H9 (cell line): Measurements from ENCODE around the gene MBOAT2. TPM values are rescaled to one million over a fixed set of nuclear protein-coding genes. Genes with fewer than 3 reads are reported as not detected.

Source experiments
- DNase-seq: peaks from one replicate; pipeline ENCODE4 v3.0.0-alpha.2; 2017
- H2AFZ ChIP-seq: one replicate; pipeline ENCODE4 v1.6.1; 2013; ENCODE audit warnings: mild to moderate bottlenecking, low read length, control low read depth, moderate library complexity
- H2AK5ac ChIP-seq: 2 replicates; pipeline ENCODE4 v1.6.1; 2013; ENCODE audit warnings: low read length, control low read depth, mixed read lengths; ENCODE audit not compliant: insufficient read length
- H2BK120ac ChIP-seq: one replicate; pipeline ENCODE4 v1.6.1; 2013; ENCODE audit warnings: low read depth, mild to moderate bottlenecking, low read length, control low read depth, inconsistent platforms; ENCODE audit not compliant: poor library complexity, severe bottlenecking
- H2BK12ac ChIP-seq: 2 replicates; pipeline ENCODE4 v1.6.1; 2013; ENCODE audit warnings: low read length, control low read depth, mixed read lengths, low read depth; ENCODE audit not compliant: insufficient read length
- H2BK15ac ChIP-seq: 2 replicates; pipeline ENCODE4 v1.6.1; 2013; ENCODE audit warnings: low read depth, low read length, control low read depth
- H2BK20ac ChIP-seq: one replicate; pipeline ENCODE4 v1.6.1; 2013; ENCODE audit warnings: low read depth, mild to moderate bottlenecking, low read length, control low read depth, inconsistent platforms; ENCODE audit not compliant: poor library complexity, severe bottlenecking
- H2BK5ac ChIP-seq: 2 replicates; pipeline ENCODE4 v1.6.1; 2013; ENCODE audit warnings: low read length, control low read depth, mixed read lengths; ENCODE audit not compliant: insufficient read length
- H3K14ac ChIP-seq: 2 replicates; pipeline ENCODE4 v1.6.1; 2013; ENCODE audit warnings: low read length, control low read depth; ENCODE audit not compliant: insufficient read depth
- H3K18ac ChIP-seq: 2 replicates; pipeline ENCODE4 v1.6.1; 2013; ENCODE audit warnings: low read depth, mild to moderate bottlenecking, mixed read lengths, low read length, control low read depth; ENCODE audit not compliant: insufficient read length
- H3K23ac ChIP-seq: 2 replicates; pipeline ENCODE4 v1.6.1; 2013; ENCODE audit warnings: low read length, control low read depth, mixed read lengths, low read depth; ENCODE audit not compliant: insufficient read length
- H3K23me2 ChIP-seq: 2 replicates; pipeline ENCODE4 v1.6.1; 2013; ENCODE audit warnings: low read depth, mild to moderate bottlenecking, mixed read lengths, low read length, control low read depth; ENCODE audit not compliant: insufficient read length, poor library complexity, severe bottlenecking
- H3K27ac ChIP-seq: 2 replicates; pipeline ENCODE4 v1.5.1; 2013; ENCODE audit warnings: low read length, control low read depth, mixed read lengths, low read depth; ENCODE audit not compliant: insufficient read length
- H3K27me3 ChIP-seq: 2 replicates; pipeline ENCODE4 v1.6.1; 2013; ENCODE audit warnings: low read length, control low read depth, inconsistent platforms; ENCODE audit not compliant: insufficient read depth
- H3K4ac ChIP-seq: 2 replicates; pipeline ENCODE4 v1.6.1; 2013; ENCODE audit warnings: low read depth, mild to moderate bottlenecking, control low read depth, inconsistent platforms, low read length, moderate library complexity
- H3K4me1 ChIP-seq: 2 replicates; pipeline ENCODE4 v1.6.1; 2013; ENCODE audit warnings: low read length, control low read depth, inconsistent platforms; ENCODE audit not compliant: insufficient read depth
- H3K4me2 ChIP-seq: 2 replicates; pipeline ENCODE4 v1.6.1; 2013; ENCODE audit warnings: low read length, control low read depth, mixed read lengths; ENCODE audit not compliant: insufficient read length, insufficient read depth
- H3K56ac ChIP-seq: 2 replicates; pipeline ENCODE4 v1.6.1; 2013; ENCODE audit warnings: low read depth, mild to moderate bottlenecking, mixed read lengths, low read length, control low read depth; ENCODE audit not compliant: insufficient read length
- H3K79me1 ChIP-seq: 2 replicates; pipeline ENCODE4 v1.6.1; 2013; ENCODE audit warnings: low read depth, mild to moderate bottlenecking, moderate library complexity, low read length, control low read depth, inconsistent platforms; ENCODE audit not compliant: insufficient read depth, poor library complexity, severe bottlenecking
- H3K79me2 ChIP-seq: 2 replicates; pipeline ENCODE4 v1.6.1; 2013; ENCODE audit warnings: low read length, control low read depth, inconsistent platforms; ENCODE audit not compliant: insufficient read depth
- H3K9ac ChIP-seq: 2 replicates; pipeline ENCODE4 v1.6.1; 2013; ENCODE audit warnings: low read length, control low read depth, mixed read lengths; ENCODE audit not compliant: insufficient read length; ENCODE audit errors: extremely low read depth
- H3K9me3 ChIP-seq: one replicate; pipeline ENCODE4 v1.6.1; 2013; ENCODE audit warnings: low read depth, low read length, inconsistent platforms; ENCODE audit not compliant: control insufficient read depth
- H3T11ph ChIP-seq: one replicate; pipeline ENCODE4 v1.6.1; 2013; ENCODE audit warnings: mild to moderate bottlenecking, low read length, control low read depth, inconsistent platforms
- H4K20me1 ChIP-seq: one replicate; pipeline ENCODE4 v1.6.1; 2013; ENCODE audit not compliant: control insufficient read depth, insufficient read length, insufficient read depth
- H4K5ac ChIP-seq: 2 replicates; pipeline ENCODE4 v1.6.1; 2013; ENCODE audit warnings: low read depth, mild to moderate bottlenecking, mixed read lengths, low read length, control low read depth; ENCODE audit not compliant: insufficient read length
- H4K8ac ChIP-seq: replicated peaks from 2 replicates; pipeline ENCODE4 v1.6.1; 2013; ENCODE audit warnings: low read length, control low read depth, mixed read lengths, low read depth; ENCODE audit not compliant: insufficient read length
- H4K91ac ChIP-seq: 2 replicates; pipeline ENCODE4 v1.6.1; 2013; ENCODE audit warnings: low read depth, mild to moderate bottlenecking, moderate library complexity, mixed read lengths, low read length, control low read depth; ENCODE audit not compliant: insufficient read length
- H3K27ac Mint-ChIP-seq, 3 experiments: 2 replicates in 2 of 3; 3 replicates in 1 of 3; pipeline ENCODE4 v1.8.0; 2020 to 2021; ENCODE audit warnings: mixed read lengths in 3 of 3, mild to moderate bottlenecking in 1 of 3, moderate library complexity in 1 of 3
- H3K27me3 Mint-ChIP-seq: 2 replicates; pipeline ENCODE4 v1.8.0; 2021; ENCODE audit warnings: low read depth, mild to moderate bottlenecking, moderate library complexity, mixed read lengths
- H3K36me3 Mint-ChIP-seq, 3 experiments: 2 replicates in 2 of 3; 3 replicates in 1 of 3; pipeline ENCODE4 v1.8.0; 2020 to 2021; ENCODE audit warnings: low read depth in 3 of 3, mixed read lengths in 3 of 3; ENCODE audit not compliant: insufficient read depth in 1 of 3
- H3K4me1 Mint-ChIP-seq, 2 experiments: 2 replicates each; pipeline ENCODE4 v1.8.0; 2020; ENCODE audit warnings: mixed read lengths in 2 of 2
- H3K4me3 Mint-ChIP-seq, 2 experiments: 2 replicates in 1 of 2; 3 replicates in 1 of 2; pipeline ENCODE4 v1.8.0; 2020 to 2021; ENCODE audit warnings: mild to moderate bottlenecking in 2 of 2, mixed read lengths in 2 of 2, moderate library complexity in 1 of 2
- H3K9me3 Mint-ChIP-seq, 2 experiments: 2 replicates in 1 of 2; 3 replicates in 1 of 2; pipeline ENCODE4 v1.8.0; 2020; ENCODE audit warnings: mild to moderate bottlenecking in 2 of 2, mixed read lengths in 2 of 2, moderate library complexity in 1 of 2
- WGBS: extraction: QIAGEN DNeasy Blood & Tissue Kit; methylation state at CpG from one replicate; pipeline ENCODE4 v1.1.7; 2013; ENCODE audit warnings: missing lambda C conversion rate, low lambda C conversion rate, mixed read lengths; ENCODE audit not compliant: insufficient read length; ENCODE audit errors: extremely low coverage; 5-methylcytosine and 5-hydroxymethylcytosine counted together
- total RNA-seq: library from RNA; stranded (reverse); gene quantifications from 2 replicates; pipeline ENCODE4 v1.2.1, GENCODE V29; 2021
- TF ChIP-seq, protein P1 (sequence below): fragments of 200-600 bp; sonication (generic); conservative IDR thresholded peaks from 3 replicates; pipeline ENCODE4 v1.8.0; 2021; ENCODE audit warnings: antibody characterized with exemption, mild to moderate bottlenecking

MBOAT2 gene
- total RNA-seq, 1 experiment from 2014 or later = 20.2 TPM

DNA sequence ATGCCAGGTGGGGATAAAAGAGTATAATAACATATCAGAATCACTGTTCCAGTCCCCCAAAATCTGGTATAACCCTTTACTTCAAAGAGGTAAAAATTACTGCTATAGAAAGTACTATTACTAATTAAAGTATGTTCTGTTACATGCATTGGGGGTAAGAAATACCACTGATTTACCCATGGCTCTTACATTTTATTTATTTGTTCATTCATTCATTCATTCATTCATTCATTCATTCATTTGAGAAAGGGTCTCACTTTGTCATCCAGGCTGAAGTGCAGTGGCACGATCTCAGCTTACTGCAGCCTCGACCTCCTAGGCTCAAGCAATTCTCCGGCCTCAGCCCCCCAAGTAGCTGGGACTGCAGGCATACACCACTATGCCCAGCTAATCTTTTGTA is 74.4 kb downstream of the MBOAT2 start:
- H3K18ac ChIP-seq = no peak overlapping the region

More for the DNA sequence above, 74.4 kb downstream of the MBOAT2 start:
- Mint-ChIP-seq H3K4me1 (peaks cover 5 to 6% of the 10 kb centered on the region in 2 experiments), H3K27ac (no peak overlapping the region), H3K4me3 (no peak overlapping the region), H3K27me3 (no peaks in the 10 kb centered on the region), H3K36me3 (peaks cover 2 to 8% (median 4%) of the 10 kb centered on the region in 3 experiments; a peak in 4 of 7 replicates), H3K9me3 (no peaks in the 10 kb centered on the region)
- no peak overlapping the region for H2BK12ac ChIP-seq
- no peak overlapping the region for H4K5ac ChIP-seq
- H3K4me2 ChIP-seq = no peak overlapping the region
- H4K20me1 ChIP-seq = no peaks in the 10 kb centered on the region
- H2BK120ac ChIP-seq = no peak overlapping the region
- H3K4ac ChIP-seq = no peak overlapping the region
- no peak overlapping the region for H3T11ph ChIP-seq
- DNase-seq = no peak
- H2BK5ac ChIP-seq = no peak overlapping the region
- H2AK5ac ChIP-seq = no peak overlapping the region
- H3K14ac ChIP-seq = no peak overlapping the region
- H3K79me1 ChIP-seq = no peaks in the 10 kb centered on the region
- no peak overlapping the region for H4K91ac ChIP-seq
- H3K23me2 ChIP-seq = no peaks in the 10 kb centered on the region
- no peak overlapping the region for H2BK20ac ChIP-seq
- H4K8ac ChIP-seq = no peak overlapping the region
- H3K56ac ChIP-seq = no peak overlapping the region
- no CpG with 5 or more reads among the region's 3 CpGs for WGBS
- H3K79me2 ChIP-seq = no peaks in the 10 kb centered on the region
- TF ChIP-seq, protein P1, sequence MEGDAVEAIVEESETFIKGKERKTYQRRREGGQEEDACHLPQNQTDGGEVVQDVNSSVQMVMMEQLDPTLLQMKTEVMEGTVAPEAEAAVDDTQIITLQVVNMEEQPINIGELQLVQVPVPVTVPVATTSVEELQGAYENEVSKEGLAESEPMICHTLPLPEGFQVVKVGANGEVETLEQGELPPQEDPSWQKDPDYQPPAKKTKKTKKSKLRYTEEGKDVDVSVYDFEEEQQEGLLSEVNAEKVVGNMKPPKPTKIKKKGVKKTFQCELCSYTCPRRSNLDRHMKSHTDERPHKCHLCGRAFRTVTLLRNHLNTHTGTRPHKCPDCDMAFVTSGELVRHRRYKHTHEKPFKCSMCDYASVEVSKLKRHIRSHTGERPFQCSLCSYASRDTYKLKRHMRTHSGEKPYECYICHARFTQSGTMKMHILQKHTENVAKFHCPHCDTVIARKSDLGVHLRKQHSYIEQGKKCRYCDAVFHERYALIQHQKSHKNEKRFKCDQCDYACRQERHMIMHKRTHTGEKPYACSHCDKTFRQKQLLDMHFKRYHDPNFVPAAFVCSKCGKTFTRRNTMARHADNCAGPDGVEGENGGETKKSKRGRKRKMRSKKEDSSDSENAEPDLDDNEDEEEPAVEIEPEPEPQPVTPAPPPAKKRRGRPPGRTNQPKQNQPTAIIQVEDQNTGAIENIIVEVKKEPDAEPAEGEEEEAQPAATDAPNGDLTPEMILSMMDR = no peak
- H3K9me3 ChIP-seq = no peaks in the 10 kb centered on the region
- no peak overlapping the region for H2BK15ac ChIP-seq
- H2AFZ ChIP-seq = no peak overlapping the region
- H3K4me1 ChIP-seq = no peaks in the 10 kb centered on the region
- H3K27ac ChIP-seq = no peak overlapping the region
- no peaks in the 10 kb centered on the region for H3K27me3 ChIP-seq
- no peak overlapping the region for H3K23ac ChIP-seq
- H3K9ac ChIP-seq = no peak overlapping the region
